ENCODE results near the gene THAP12. TPM values are rescaled to one million over a fixed set of nuclear protein-coding genes. Genes with fewer than 3 reads are reported as not detected.

THAP12 gene
- total and polyA plus RNA-seq, 2 donors (not counting 3 experiments of a cell fraction or from before 2014, with no cell fraction given) = 12.2 to 36.7 TPM

- H3K9ac ChIP-seq (replicated peaks; ENCODE audit: extremely low read depth, insufficient read depth, low read length) = no peak overlapping the region
- H2AFZ ChIP-seq (ENCODE audit: low read depth, low read length) = no peak overlapping the region
- dilution Hi-C loops (cut with MboI; ENCODE audit: extremely low pct_ligation_motif_present, low sequenced_read_pairs) = no loop called here
- no peak for TF ChIP-seq MYC (IDR thresholded peaks at IDR 0.05; ENCODE audit: low read depth, low read length)
- TF ChIP-seq FOS (IDR thresholded peaks at IDR 0.05; ENCODE audit: borderline replicate concordance, insufficient read depth, low read length) = no peak
- TF ChIP-seq POLR2AphosphoS5 (IDR thresholded peaks at IDR 0.05; ENCODE audit: insufficient read depth, low read depth, low read length) = no peak
- no peak for TF ChIP-seq EZH2 (IDR thresholded peaks at IDR 0.05; ENCODE audit: borderline replicate concordance, low read depth, low read length, severe bottlenecking)
- no peak for TF ChIP-seq CTCF (IDR thresholded peaks at IDR 0.05; ENCODE audit: extremely low read depth in 1 of 2, insufficient read depth in 1 of 2, low read depth in 1 of 2, low read length in 2 of 2)
- no peak for TF ChIP-seq MAX (IDR thresholded peaks at IDR 0.05; ENCODE audit: insufficient read depth, insufficient read length)
- TF ChIP-seq JUN (IDR thresholded peaks at IDR 0.05; ENCODE audit: borderline replicate concordance, insufficient read depth, insufficient read length, low read depth) = no peak
- TF ChIP-seq GATA2 (IDR thresholded peaks at IDR 0.05; ENCODE audit: insufficient read depth, insufficient read length, low read depth, low read length) = no peak
- no peak for TF ChIP-seq POLR2A (IDR thresholded peaks at IDR 0.05; ENCODE audit: low read depth, low read length)
- BruUV-seq (replicated peaks) = no TSS peak
- no peaks in the 10 kb centered on the region for H3K36me3 ChIP-seq (ENCODE audit: control insufficient read depth in 2 of 2, extremely low read depth in 1 of 2, insufficient read depth in 2 of 2, low read length in 2 of 2)
- DNase-seq (ENCODE audit: low read depth, low spot score) (no peak), FAIRE-seq (no peak)
- no peaks in the 10 kb centered on the region for H4K20me1 ChIP-seq (replicated peaks; ENCODE audit: control insufficient read depth, extremely low read depth, insufficient read depth, low read length)
- H3K9me1 ChIP-seq (replicated peaks; ENCODE audit: control insufficient read depth, extremely low read depth, insufficient read depth, low read length) = no peaks in the 10 kb centered on the region
- CTCF ChIA-PET = interaction anchor here (0.8 to 19.5 kb wide), 4 partner anchors 9 to 163 kb away, joined by 4 to 321 read pairs (median 4); partner anchors contain the start of gene WNT11
- H3K79me2 ChIP-seq (ENCODE audit: control insufficient read depth, insufficient read depth, low read length) = no peaks in the 10 kb centered on the region
- intact Hi-C loops (cut with micrococcal nuclease) = loop anchor here (5.0 kb wide), 1 partner anchor 592 kb away; no protein-coding TSS in a partner anchor
- no peak overlapping the region for H3K27ac ChIP-seq (ENCODE audit: insufficient read depth, low read depth, low read length)
- no peaks in the 10 kb centered on the region for H3K4me1 ChIP-seq (ENCODE audit: control insufficient read depth, extremely low read depth, insufficient read depth, low read length)
- no peaks in the 10 kb centered on the region for H3K9me3 ChIP-seq (replicated peaks; ENCODE audit: control insufficient read depth, insufficient read depth, low read length)
- POLR2A ChIA-PET = no interaction called here
- no peak overlapping the region for H3K4me2 ChIP-seq (ENCODE audit: insufficient read depth, low read length)
- H3K27me3 ChIP-seq (ENCODE audit: control insufficient read depth in 2 of 2, insufficient read depth in 2 of 2, low read length in 2 of 2) = peaks cover 0 to 4% of the 10 kb centered on the region in 2 experiments
- H3K4me3 ChIP-seq (replicated peaks in 1 of 3; ENCODE audit: insufficient read depth in 1 of 3, low read depth in 1 of 3, low read length in 3 of 3) = no peak overlapping the region
Measured at GRCh38 chr11:76314741-76315090, 66.2 kb downstream of the THAP12 start.

Measured in endothelial cell of umbilical vein (primary cell).